ENCODE data around the gene XRCC4.
A peak's percentile ranks its signal among the peaks of the same experiment; 100 is the strongest.

The XRCC4 gene

DNA sequence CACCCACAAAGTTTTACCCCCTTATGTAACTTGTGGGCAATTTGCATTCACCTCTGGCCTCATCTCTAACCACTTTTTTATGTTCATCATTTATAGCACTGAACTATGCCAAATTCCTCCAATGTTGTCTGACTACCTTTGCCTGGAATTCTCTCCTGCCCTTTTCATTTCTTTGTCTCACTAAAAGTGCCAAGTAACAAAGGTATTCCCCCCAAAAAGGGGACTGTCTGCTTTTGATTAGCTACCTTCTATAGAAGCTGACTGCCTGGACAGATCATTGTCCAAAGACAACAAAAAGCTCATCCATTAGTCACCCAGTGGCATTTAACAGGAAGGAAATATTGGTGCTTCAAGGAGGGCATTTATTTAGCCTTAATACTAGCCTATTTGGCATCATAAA, 204.3 kb downstream of the XRCC4 start:
- H3K4me3 ChIP-seq (ENCODE audit: severe bottlenecking): no peak overlapping the region
- peaks cover 10% of the 10 kb centered on the region for H3K4me1 ChIP-seq (ENCODE audit: insufficient read depth, poor library complexity, severe bottlenecking)
- ATAC-seq (ENCODE audit: low read depth) (peak; percentile 92), DNase-seq (ENCODE audit: low spot score) (no peak)
- H3K27me3 ChIP-seq (ENCODE audit: insufficient read depth, poor library complexity, severe bottlenecking): no peaks in the 10 kb centered on the region
- no peaks in the 10 kb centered on the region for H3K36me3 ChIP-seq (ENCODE audit: low read depth)
- H3K27ac ChIP-seq (ENCODE audit: poor library complexity, severe bottlenecking): peak overlapping the region; percentile 17
- TF ChIP-seq, protein P1, sequence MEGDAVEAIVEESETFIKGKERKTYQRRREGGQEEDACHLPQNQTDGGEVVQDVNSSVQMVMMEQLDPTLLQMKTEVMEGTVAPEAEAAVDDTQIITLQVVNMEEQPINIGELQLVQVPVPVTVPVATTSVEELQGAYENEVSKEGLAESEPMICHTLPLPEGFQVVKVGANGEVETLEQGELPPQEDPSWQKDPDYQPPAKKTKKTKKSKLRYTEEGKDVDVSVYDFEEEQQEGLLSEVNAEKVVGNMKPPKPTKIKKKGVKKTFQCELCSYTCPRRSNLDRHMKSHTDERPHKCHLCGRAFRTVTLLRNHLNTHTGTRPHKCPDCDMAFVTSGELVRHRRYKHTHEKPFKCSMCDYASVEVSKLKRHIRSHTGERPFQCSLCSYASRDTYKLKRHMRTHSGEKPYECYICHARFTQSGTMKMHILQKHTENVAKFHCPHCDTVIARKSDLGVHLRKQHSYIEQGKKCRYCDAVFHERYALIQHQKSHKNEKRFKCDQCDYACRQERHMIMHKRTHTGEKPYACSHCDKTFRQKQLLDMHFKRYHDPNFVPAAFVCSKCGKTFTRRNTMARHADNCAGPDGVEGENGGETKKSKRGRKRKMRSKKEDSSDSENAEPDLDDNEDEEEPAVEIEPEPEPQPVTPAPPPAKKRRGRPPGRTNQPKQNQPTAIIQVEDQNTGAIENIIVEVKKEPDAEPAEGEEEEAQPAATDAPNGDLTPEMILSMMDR (IDR thresholded peaks at IDR 0.05; ENCODE audit: poor library complexity, severe bottlenecking): no peak
- no peaks in the 10 kb centered on the region for H3K9me3 ChIP-seq (ENCODE audit: severe bottlenecking)

DNA sequence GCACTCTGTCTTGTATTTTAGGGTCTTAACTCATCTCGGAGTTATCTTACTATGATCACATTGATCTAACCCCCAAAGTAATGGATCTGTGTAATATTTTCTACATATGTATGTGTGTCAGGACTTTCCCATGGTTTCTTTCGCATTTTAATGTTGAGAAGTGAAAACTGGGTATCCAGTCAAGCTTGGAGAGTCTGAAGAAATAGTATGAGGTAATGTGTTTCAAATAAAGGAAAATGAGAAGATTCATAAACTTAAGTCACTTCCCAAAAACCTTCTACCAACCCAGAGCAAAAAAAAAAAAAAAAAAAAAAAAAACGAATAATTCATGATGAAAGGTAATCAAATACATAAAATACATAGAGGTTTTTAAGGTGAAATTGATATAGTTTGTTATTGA, 206.4 kb downstream of the XRCC4 start:
- TF ChIP-seq, protein P1 (IDR thresholded peaks at IDR 0.05; ENCODE audit: poor library complexity, severe bottlenecking): no peak
- Histone ChIP-seq H3K4me1 (ENCODE audit: insufficient read depth, poor library complexity, severe bottlenecking) (peaks cover 10% of the 10 kb centered on the region), H3K9me3 (ENCODE audit: severe bottlenecking) (no peaks in the 10 kb centered on the region), H3K27ac (ENCODE audit: poor library complexity, severe bottlenecking) (no peak overlapping the region), H3K36me3 (ENCODE audit: low read depth) (no peaks in the 10 kb centered on the region), H3K27me3 (ENCODE audit: insufficient read depth, poor library complexity, severe bottlenecking) (no peaks in the 10 kb centered on the region), H3K4me3 (ENCODE audit: severe bottlenecking) (no peak overlapping the region)
- no peak for ATAC-seq (ENCODE audit: low read depth)
- no peak for DNase-seq (ENCODE audit: low spot score)

DNA sequence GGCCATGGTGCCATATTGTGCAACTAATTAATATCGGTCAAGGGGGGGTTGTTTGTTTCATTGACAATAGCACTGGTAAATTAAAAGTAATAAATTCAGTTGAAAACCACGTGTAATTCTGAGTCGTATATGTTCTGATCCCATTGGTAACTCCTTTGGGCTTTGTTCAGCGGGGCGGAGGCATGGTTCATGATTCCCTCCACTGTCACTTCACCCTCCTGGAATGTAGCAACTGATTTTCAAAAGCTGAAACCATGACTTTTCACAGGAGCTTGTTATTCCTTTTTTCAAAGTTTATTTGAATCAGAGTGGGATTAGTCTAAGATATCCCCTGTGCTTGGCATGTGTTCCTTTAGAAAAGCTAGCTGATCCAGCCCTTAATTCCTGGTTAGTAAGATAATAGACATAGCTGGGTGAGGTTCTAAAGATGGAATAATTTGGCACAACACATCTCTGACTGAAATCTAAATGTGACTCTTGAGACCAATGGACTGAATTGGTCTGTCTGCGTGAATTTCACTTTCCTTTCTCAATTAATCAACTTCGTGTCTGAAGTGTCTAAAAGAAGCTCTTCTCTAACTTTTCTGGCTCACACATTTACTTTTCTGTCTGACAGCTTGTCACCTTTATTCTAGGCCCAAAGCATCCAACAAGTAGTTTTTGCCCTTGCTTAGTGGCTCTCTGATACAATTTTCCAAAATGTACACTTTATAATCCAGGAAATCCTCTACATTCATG, 208.5 kb downstream of the XRCC4 start:
- Histone ChIP-seq H3K27ac (ENCODE audit: poor library complexity, severe bottlenecking) (no peak overlapping the region), H3K4me3 (ENCODE audit: severe bottlenecking) (no peak overlapping the region), H3K4me1 (ENCODE audit: insufficient read depth, poor library complexity, severe bottlenecking) (peaks cover 10% of the 10 kb centered on the region), H3K9me3 (ENCODE audit: severe bottlenecking) (no peaks in the 10 kb centered on the region), H3K36me3 (ENCODE audit: low read depth) (no peaks in the 10 kb centered on the region), H3K27me3 (ENCODE audit: insufficient read depth, poor library complexity, severe bottlenecking) (no peaks in the 10 kb centered on the region)
- DNase-seq (ENCODE audit: low spot score) (no peak), ATAC-seq (ENCODE audit: low read depth) (no peak)
- TF ChIP-seq, protein P1 (IDR thresholded peaks at IDR 0.05; ENCODE audit: poor library complexity, severe bottlenecking): no peak

DNA sequence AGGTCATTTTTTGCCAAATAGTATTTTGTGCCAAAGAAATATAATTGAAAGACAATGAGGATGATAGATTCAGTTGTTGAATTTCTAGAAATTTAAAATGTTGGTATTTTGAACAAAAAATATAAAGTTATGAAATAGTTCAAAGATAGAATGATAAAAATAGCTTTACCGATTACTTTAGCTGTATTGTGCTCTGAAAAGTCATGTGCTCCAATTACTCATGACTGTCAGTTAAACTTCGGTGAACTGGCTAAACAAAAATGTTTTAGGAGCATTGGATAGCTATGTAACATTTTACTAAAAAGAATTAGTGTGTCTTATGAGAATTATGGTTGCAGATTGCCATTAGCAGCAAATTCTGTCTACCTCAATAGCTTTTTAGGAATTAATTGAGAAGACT, 216.9 kb downstream of the XRCC4 start:
- 0 out of 2 replicates have a peak, but pooled peaks cover 3% of the 10 kb centered on the region for H3K36me3 ChIP-seq (ENCODE audit: low read depth)
- no peaks in the 10 kb centered on the region for H3K4me1 ChIP-seq (ENCODE audit: insufficient read depth, poor library complexity, severe bottlenecking)
- no peak for DNase-seq (ENCODE audit: low spot score)
- H3K4me3 ChIP-seq (ENCODE audit: severe bottlenecking): no peak overlapping the region
- H3K27ac ChIP-seq (ENCODE audit: poor library complexity, severe bottlenecking): no peak overlapping the region
- H3K27me3 ChIP-seq (ENCODE audit: insufficient read depth, poor library complexity, severe bottlenecking): no peaks in the 10 kb centered on the region
- H3K9me3 ChIP-seq (ENCODE audit: severe bottlenecking): peaks cover under 1% of the 10 kb centered on the region
- TF ChIP-seq, protein P1 (IDR thresholded peaks at IDR 0.05; ENCODE audit: poor library complexity, severe bottlenecking): no peak
- ATAC-seq (ENCODE audit: low read depth): no peak

DNA sequence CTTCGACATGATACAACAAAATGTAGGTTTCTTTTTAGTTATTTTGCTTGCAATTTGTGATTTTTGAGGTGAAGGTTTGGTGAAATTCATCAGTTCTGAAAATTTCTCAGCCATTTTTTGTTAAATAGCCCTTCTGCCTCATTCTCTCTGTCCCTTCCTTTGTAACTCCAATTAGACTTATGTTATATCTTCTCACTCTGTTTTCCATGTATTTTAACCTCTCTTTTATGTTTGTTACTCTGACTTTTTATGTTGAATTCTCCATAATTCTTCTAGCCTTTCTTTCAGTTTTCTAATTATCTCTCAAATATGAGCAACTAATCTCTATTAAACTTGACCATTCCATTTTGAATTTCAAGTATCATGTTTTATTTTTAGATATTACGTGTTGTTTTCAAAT, 222.0 kb downstream of the XRCC4 start:
- Histone ChIP-seq H3K27ac (ENCODE audit: poor library complexity, severe bottlenecking) (no peak overlapping the region), H3K4me1 (ENCODE audit: insufficient read depth, poor library complexity, severe bottlenecking) (no peaks in the 10 kb centered on the region), H3K27me3 (ENCODE audit: insufficient read depth, poor library complexity, severe bottlenecking) (no peaks in the 10 kb centered on the region), H3K9me3 (ENCODE audit: severe bottlenecking) (peaks cover 2% of the 10 kb centered on the region), H3K4me3 (ENCODE audit: severe bottlenecking) (no peak overlapping the region), H3K36me3 (ENCODE audit: low read depth) (0 out of 2 replicates have a peak, but pooled peaks cover 5% of the 10 kb centered on the region)
- DNase-seq (ENCODE audit: low spot score) (no peak), ATAC-seq (ENCODE audit: low read depth) (no peak)
- TF ChIP-seq, protein P1 (IDR thresholded peaks at IDR 0.05; ENCODE audit: poor library complexity, severe bottlenecking): no peak
